K562 (cell line): ENCODE data around the gene DIPK1B. TPM values are rescaled to one million over a fixed set of nuclear protein-coding genes. Genes with fewer than 3 reads are reported as not detected.
A peak's percentile ranks its signal among the peaks of the same experiment; 100 is the strongest.

ENCODE experiments used
- ARID2 ChIP-seq: fragments of 450-650 bp; IDR thresholded peaks from 2 replicates; pipeline ENCODE4 v1.6.1; 2017; ENCODE audit warnings: antibody characterized with exemption, mild to moderate bottlenecking
- TCF7L2 ChIP-seq: fragments of 150-350 bp; IDR thresholded peaks from 2 replicates; pipeline ENCODE4 v1.6.1; 2016; ENCODE audit warnings: low read depth, mild to moderate bottlenecking, low read length, moderate library complexity
- TEAD1 ChIP-seq, 2 experiments: fragments of 450-650 bp in 1 of 2; sonication (generic) in 1 of 2; formaldehyde crosslinking; IDR thresholded peaks; 2 replicates each; pipeline versions ENCODE4 v1.4.0 to v1.8.0; 2020 to 2022; ENCODE audit warnings: mild to moderate bottlenecking in 2 of 2, missing genetic modification reagents in 1 of 2
- ZEB2 ChIP-seq: fragments of 450-650 bp; IDR thresholded peaks from 2 replicates; pipeline ENCODE4 v1.6.1; 2016
- ZNF354B ChIP-seq: fragments of 250-450 bp; sonication (Bioruptor Pico); IDR thresholded peaks from 2 replicates; pipeline ENCODE4 v1.4.0; 2020
- polyA plus RNA-seq, 8 experiments: library from polyadenylated mRNA; depleted of rRNA in 4 of 8; stranded (reverse) in 5 of 8; unstranded in 3 of 8; fragments of >200 nt; fragmentation: Nextera tagmentation in 2 of 8; fragmentation: Illumina TruSeq in 1 of 8; extraction: Ambion mirVana in 2 of 8; extraction: Trizol in 1 of 8; gene quantifications; 2 replicates each; pipeline versions ENCODE4 v1.2.1 to v1.2.3, GENCODE V29; 2011 to 2014; ENCODE audit warnings: inconsistent platforms in 1 of 8, missing spikeins in 1 of 8
- total RNA-seq, 7 experiments: library from RNA; depleted of rRNA in 6 of 7; stranded (reverse); fragments of >200 nt in 6 of 7; fragmentation: Illumina TruSeq in 2 of 7; extraction: Trizol in 2 of 7; gene quantifications; 2 replicates each; pipeline versions ENCODE4 v1.2.1 to v1.2.3, GENCODE V29; 2011 to 2021; ENCODE audit warnings: low replicate concordance in 1 of 7
- TF ChIP-seq, protein P1 (sequence below): fragments of 200-600 bp; sonication (generic); IDR thresholded peaks from one replicate; pipeline ENCODE4 v1.6.1; 2012; ENCODE audit warnings: mild to moderate bottlenecking, low read depth, low read length, inconsistent platforms
- TF ChIP-seq, protein P2 (sequence below): fragments of 250-450 bp; sonication (Bioruptor Pico); IDR thresholded peaks from 2 replicates; pipeline ENCODE4 v1.4.0; 2020; ENCODE audit warnings: borderline replicate concordance
- TF ChIP-seq, protein P3 (sequence below): fragments of 250-450 bp; sonication (Bioruptor Pico); IDR thresholded peaks from 2 replicates; pipeline ENCODE4 v1.5.1; 2021; ENCODE audit warnings: mild to moderate bottlenecking
- TF ChIP-seq, protein P4 (sequence below): sonication (generic); formaldehyde crosslinking; IDR thresholded peaks from 2 replicates; pipeline ENCODE4 v1.9.0; 2022; ENCODE audit warnings: mild to moderate bottlenecking, missing genetic modification reagents
- TF ChIP-seq, protein P5 (sequence below): fragments of 250-450 bp; sonication (Bioruptor Pico); IDR thresholded peaks from 2 replicates; pipeline ENCODE4 v1.5.0; 2020; ENCODE audit warnings: mild to moderate bottlenecking

DIPK1B gene
- total and polyA plus RNA-seq, 9 of the 15 experiments (the other 6 are each of a cell fraction or from before 2014, with no cell fraction given) = 0.08 to 22.3 (median 5.9) TPM

DNA sequence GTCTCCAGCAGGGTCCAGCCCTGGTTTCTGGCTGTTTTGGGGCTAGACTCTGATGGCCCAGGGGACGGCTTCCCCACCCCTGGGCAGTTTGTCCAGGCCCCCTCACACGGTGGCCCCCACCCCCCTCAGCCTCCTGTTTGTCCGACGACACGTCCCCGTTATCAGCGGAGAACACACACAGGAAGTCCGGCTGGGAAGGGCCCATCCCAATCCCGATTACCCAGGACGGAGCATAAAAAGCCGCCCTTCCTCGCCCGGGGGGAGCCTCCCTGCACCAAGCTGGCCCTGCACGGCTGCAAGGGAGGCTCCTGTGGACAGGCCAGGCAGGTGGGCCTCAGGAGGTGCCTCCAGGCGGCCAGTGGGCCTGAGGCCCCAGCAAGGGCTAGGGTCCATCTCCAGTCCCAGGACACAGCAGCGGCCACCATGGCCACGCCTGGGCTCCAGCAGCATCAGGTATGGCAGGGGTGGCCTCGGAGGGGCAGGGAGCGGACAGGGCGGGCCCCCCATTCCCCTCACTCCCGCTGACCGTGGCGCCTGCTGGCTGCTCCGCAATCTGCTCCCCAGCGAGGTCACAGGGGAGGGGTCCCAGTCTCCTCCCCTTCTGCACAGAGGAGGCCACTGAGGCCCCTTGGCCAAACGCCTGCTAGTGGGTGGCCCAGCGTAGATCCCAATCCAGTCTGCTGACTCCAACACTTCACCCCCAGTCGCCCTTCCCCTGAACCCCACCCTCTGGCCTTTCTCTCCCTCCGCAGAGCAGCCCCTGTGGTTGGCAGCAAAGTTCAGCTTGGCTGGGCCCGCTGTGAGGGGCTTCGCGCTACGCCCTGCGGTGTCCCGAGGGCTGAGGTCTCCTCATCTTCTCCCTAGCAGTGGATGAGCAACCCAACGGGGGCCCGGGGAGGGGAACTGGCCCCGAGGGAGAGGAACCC is 49.5 kb upstream of the DIPK1B start, which contains the start of gene EGFL7 (continued):
- TF ChIP-seq, protein P1, sequence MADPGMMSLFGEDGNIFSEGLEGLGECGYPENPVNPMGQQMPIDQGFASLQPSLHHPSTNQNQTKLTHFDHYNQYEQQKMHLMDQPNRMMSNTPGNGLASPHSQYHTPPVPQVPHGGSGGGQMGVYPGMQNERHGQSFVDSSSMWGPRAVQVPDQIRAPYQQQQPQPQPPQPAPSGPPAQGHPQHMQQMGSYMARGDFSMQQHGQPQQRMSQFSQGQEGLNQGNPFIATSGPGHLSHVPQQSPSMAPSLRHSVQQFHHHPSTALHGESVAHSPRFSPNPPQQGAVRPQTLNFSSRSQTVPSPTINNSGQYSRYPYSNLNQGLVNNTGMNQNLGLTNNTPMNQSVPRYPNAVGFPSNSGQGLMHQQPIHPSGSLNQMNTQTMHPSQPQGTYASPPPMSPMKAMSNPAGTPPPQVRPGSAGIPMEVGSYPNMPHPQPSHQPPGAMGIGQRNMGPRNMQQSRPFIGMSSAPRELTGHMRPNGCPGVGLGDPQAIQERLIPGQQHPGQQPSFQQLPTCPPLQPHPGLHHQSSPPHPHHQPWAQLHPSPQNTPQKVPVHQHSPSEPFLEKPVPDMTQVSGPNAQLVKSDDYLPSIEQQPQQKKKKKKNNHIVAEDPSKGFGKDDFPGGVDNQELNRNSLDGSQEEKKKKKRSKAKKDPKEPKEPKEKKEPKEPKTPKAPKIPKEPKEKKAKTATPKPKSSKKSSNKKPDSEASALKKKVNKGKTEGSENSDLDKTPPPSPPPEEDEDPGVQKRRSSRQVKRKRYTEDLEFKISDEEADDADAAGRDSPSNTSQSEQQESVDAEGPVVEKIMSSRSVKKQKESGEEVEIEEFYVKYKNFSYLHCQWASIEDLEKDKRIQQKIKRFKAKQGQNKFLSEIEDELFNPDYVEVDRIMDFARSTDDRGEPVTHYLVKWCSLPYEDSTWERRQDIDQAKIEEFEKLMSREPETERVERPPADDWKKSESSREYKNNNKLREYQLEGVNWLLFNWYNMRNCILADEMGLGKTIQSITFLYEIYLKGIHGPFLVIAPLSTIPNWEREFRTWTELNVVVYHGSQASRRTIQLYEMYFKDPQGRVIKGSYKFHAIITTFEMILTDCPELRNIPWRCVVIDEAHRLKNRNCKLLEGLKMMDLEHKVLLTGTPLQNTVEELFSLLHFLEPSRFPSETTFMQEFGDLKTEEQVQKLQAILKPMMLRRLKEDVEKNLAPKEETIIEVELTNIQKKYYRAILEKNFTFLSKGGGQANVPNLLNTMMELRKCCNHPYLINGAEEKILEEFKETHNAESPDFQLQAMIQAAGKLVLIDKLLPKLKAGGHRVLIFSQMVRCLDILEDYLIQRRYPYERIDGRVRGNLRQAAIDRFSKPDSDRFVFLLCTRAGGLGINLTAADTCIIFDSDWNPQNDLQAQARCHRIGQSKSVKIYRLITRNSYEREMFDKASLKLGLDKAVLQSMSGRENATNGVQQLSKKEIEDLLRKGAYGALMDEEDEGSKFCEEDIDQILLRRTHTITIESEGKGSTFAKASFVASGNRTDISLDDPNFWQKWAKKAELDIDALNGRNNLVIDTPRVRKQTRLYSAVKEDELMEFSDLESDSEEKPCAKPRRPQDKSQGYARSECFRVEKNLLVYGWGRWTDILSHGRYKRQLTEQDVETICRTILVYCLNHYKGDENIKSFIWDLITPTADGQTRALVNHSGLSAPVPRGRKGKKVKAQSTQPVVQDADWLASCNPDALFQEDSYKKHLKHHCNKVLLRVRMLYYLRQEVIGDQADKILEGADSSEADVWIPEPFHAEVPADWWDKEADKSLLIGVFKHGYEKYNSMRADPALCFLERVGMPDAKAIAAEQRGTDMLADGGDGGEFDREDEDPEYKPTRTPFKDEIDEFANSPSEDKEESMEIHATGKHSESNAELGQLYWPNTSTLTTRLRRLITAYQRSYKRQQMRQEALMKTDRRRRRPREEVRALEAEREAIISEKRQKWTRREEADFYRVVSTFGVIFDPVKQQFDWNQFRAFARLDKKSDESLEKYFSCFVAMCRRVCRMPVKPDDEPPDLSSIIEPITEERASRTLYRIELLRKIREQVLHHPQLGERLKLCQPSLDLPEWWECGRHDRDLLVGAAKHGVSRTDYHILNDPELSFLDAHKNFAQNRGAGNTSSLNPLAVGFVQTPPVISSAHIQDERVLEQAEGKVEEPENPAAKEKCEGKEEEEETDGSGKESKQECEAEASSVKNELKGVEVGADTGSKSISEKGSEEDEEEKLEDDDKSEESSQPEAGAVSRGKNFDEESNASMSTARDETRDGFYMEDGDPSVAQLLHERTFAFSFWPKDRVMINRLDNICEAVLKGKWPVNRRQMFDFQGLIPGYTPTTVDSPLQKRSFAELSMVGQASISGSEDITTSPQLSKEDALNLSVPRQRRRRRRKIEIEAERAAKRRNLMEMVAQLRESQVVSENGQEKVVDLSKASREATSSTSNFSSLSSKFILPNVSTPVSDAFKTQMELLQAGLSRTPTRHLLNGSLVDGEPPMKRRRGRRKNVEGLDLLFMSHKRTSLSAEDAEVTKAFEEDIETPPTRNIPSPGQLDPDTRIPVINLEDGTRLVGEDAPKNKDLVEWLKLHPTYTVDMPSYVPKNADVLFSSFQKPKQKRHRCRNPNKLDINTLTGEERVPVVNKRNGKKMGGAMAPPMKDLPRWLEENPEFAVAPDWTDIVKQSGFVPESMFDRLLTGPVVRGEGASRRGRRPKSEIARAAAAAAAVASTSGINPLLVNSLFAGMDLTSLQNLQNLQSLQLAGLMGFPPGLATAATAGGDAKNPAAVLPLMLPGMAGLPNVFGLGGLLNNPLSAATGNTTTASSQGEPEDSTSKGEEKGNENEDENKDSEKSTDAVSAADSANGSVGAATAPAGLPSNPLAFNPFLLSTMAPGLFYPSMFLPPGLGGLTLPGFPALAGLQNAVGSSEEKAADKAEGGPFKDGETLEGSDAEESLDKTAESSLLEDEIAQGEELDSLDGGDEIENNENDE = no peak
- no peak for TF ChIP-seq TEAD1 (CRISPR knock-in tag; IDR thresholded peaks at IDR 0.05)
- TF ChIP-seq, protein P2, sequence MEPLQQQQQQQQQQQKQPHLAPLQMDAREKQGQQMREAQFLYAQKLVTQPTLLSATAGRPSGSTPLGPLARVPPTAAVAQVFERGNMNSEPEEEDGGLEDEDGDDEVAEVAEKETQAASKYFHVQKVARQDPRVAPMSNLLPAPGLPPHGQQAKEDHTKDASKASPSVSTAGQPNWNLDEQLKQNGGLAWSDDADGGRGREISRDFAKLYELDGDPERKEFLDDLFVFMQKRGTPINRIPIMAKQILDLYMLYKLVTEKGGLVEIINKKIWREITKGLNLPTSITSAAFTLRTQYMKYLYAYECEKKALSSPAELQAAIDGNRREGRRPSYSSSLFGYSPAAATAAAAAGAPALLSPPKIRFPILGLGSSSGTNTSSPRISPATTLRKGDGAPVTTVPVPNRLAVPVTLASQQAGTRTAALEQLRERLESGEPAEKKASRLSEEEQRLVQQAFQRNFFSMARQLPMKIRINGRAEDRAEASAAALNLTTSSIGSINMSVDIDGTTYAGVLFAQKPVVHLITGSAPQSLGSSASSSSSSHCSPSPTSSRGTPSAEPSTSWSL (CRISPR knock-in tag) = no peak
- TF ChIP-seq, protein P3, sequence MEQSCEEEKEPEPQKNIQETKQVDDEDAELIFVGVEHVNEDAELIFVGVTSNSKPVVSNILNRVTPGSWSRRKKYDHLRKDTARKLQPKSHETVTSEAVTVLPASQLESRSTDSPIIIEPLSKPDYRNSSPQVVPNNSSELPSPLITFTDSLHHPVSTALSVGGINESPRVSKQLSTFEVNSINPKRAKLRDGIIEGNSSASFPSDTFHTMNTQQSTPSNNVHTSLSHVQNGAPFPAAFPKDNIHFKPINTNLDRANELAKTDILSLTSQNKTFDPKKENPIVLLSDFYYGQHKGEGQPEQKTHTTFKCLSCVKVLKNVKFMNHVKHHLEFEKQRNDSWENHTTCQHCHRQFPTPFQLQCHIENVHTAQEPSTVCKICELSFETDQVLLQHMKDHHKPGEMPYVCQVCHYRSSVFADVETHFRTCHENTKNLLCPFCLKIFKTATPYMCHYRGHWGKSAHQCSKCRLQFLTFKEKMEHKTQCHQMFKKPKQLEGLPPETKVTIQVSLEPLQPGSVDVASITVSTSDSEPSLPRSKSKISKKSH = no peak
- TF ChIP-seq ZEB2 = 0 out of 2 replicates have a peak, but pooled peaks have one; percentile 15
- TF ChIP-seq ARID2 = no peak
- TF ChIP-seq, protein P4, sequence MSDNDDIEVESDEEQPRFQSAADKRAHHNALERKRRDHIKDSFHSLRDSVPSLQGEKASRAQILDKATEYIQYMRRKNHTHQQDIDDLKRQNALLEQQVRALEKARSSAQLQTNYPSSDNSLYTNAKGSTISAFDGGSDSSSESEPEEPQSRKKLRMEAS (CRISPR knock-in tag) = no peak
- TF ChIP-seq, protein P5, sequence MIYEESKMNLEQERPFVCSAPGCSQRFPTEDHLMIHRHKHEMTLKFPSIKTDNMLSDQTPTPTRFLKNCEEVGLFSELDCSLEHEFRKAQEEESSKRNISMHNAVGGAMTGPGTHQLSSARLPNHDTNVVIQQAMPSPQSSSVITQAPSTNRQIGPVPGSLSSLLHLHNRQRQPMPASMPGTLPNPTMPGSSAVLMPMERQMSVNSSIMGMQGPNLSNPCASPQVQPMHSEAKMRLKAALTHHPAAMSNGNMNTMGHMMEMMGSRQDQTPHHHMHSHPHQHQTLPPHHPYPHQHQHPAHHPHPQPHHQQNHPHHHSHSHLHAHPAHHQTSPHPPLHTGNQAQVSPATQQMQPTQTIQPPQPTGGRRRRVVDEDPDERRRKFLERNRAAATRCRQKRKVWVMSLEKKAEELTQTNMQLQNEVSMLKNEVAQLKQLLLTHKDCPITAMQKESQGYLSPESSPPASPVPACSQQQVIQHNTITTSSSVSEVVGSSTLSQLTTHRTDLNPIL (CRISPR knock-in tag) = no peak
- no peak for TF ChIP-seq TCF7L2
- no peak for TF ChIP-seq ZNF354B
